Vagina (tissue), 2 donors: ENCODE data around the gene RYR2.

Experiments
- CTCF ChIP-seq, 3 experiments: fragments of 450-650 bp in 2 of 3; fragments of 200-600 bp in 1 of 3; sonication (generic) in 1 of 3; IDR thresholded peaks; one replicate each; pipeline ENCODE4 v1.5.1; 2017 to 2019; ENCODE audit warnings: antibody characterized with exemption in 3 of 3, mild to moderate bottlenecking in 2 of 3, moderate library complexity in 2 of 3
- POLR2AphosphoS5 ChIP-seq, 2 donors: sonication (generic); formaldehyde crosslinking; IDR thresholded peaks; one replicate each; pipeline ENCODE4 v1.9.0; 2017; ENCODE audit warnings: antibody characterized with exemption in 2 of 2, mild to moderate bottlenecking in 2 of 2, low read depth in 1 of 2; ENCODE audit not compliant: insufficient read depth in 1 of 2

GRCh38 chr1:236997882-236998281 is 44.1 kb upstream of the RYR2 start:
- TF ChIP-seq CTCF (IDR thresholded peaks at IDR 0.05) (no peak), POLR2AphosphoS5 (IDR thresholded peaks at IDR 0.05; ENCODE audit: insufficient read depth in 1 of 2, low read depth in 1 of 2) (no peak)
